K562 (cell line): ENCODE measurements around the gene TJP3. TPM values are rescaled to one million over a fixed set of nuclear protein-coding genes. Genes with fewer than 3 reads are reported as not detected.

Experiments used
- ATAC-seq: fragments of 200-7000 bp; cut with Tn5 transposase; 3 replicates; pipeline ENCODE4 v1.9.1; 2020; ENCODE audit warnings: moderate library complexity
- BruUV-seq: library from RNA; stranded (reverse); fragments of 400-500 nt; replicated peaks from 2 replicates; lab custom pipeline; 2021; lab: Mats Ljungman, UMichigan
- CTCF ChIA-PET: fragments of 300-600 bp; formaldehyde crosslinking; extraction: SDS; loops from one replicate; lab custom pipeline; 2021; ENCODE audit warnings: low intra/inter-chr PET ratio; lab: Yijun Ruan, JAX
- POLR2A ChIA-PET: fragments of 300-600, 350-650 bp; sonication (Branson Sonifier 250); formaldehyde crosslinking; extraction: SDS; loops from one replicate; lab custom pipeline; 2021; ENCODE audit warnings: antibody characterized with exemption, inconsistent platforms; lab: Yijun Ruan, JAX
- DNase-seq, 4 experiments: peaks; one replicate each; pipeline versions ENCODE4 v3.0.0 to v3.0.0-alpha.2; 2011 to 2018; ENCODE audit warnings: low spot score in 3 of 4, mixed read lengths in 3 of 4; ENCODE audit errors: extremely low read depth in 1 of 4
- FAIRE-seq: peaks from 2 replicates; lab custom pipeline; 2011; peaks lifted over from hg19 to GRCh38; lab: Jason Lieb, UNC
- H2AFZ ChIP-seq: 2 replicates; pipeline ENCODE4 v1.6.0; 2011; ENCODE audit warnings: low read depth, low read length, control low read depth, inconsistent platforms
- H3K27ac ChIP-seq: fragments of 200-600 bp; 3 replicates; pipeline ENCODE4 v1.8.0; 2011; ENCODE audit warnings: low read depth, mild to moderate bottlenecking, control low read depth, inconsistent platforms, low read length, moderate library complexity, mixed read lengths; ENCODE audit errors: extremely low read depth
- H3K27me3 ChIP-seq, 2 experiments: fragments of 300-600 bp in 1 of 2; 2 replicates in 1 of 2; 3 replicates in 1 of 2; pipeline versions ENCODE4 v1.6.0 to v1.8.0; 2011; ENCODE audit warnings: inconsistent platforms in 2 of 2, low read length in 2 of 2, mild to moderate bottlenecking in 1 of 2, mixed read lengths in 1 of 2, moderate library complexity in 1 of 2; ENCODE audit not compliant: control insufficient read depth in 2 of 2, insufficient read depth in 2 of 2
- H3K36me3 ChIP-seq: fragments of 300-600 bp; 3 replicates; pipeline ENCODE4 v1.8.0; 2011; ENCODE audit warnings: mild to moderate bottlenecking, low read length, inconsistent platforms; ENCODE audit not compliant: control insufficient read depth, insufficient read depth
- H3K4me1 ChIP-seq, 2 experiments: fragments of 200-600 bp in 1 of 2; replicated peaks in 1 of 2; 2 replicates in 1 of 2; 3 replicates in 1 of 2; pipeline versions ENCODE4 v1.5.1 to v1.8.0; 2011; ENCODE audit warnings: inconsistent platforms in 2 of 2, low read length in 2 of 2, mild to moderate bottlenecking in 1 of 2, mixed read lengths in 1 of 2, moderate library complexity in 1 of 2; ENCODE audit not compliant: control insufficient read depth in 2 of 2, insufficient read depth in 2 of 2
- H3K4me2 ChIP-seq: 2 replicates; pipeline ENCODE4 v1.6.1; 2011; ENCODE audit warnings: low read length, control low read depth, inconsistent platforms, mixed read lengths; ENCODE audit not compliant: insufficient read depth
- H3K4me3 ChIP-seq: fragments of 200-600 bp; sonication (generic), shearing (Covaris generic); 2 replicates; pipeline ENCODE4 v1.5.1; 2016; ENCODE audit warnings: control low read depth, inconsistent platforms
- H3K79me2 ChIP-seq: fragments of 200-600 bp; 3 replicates; pipeline ENCODE4 v1.8.0; 2011; ENCODE audit warnings: low read length, inconsistent platforms; ENCODE audit not compliant: control insufficient read depth, insufficient read depth
- H3K9ac ChIP-seq, 2 experiments: 2 replicates each; pipeline versions ENCODE4 v1.6.0 to v1.6.1; 2011; ENCODE audit warnings: low read depth in 2 of 2, low read length in 2 of 2, control low read depth in 1 of 2, inconsistent platforms in 1 of 2, mild to moderate bottlenecking in 1 of 2, mixed read lengths in 1 of 2; ENCODE audit not compliant: insufficient read depth in 1 of 2
- H3K9me1 ChIP-seq: one replicate; pipeline ENCODE4 v1.6.0; 2011; ENCODE audit warnings: inconsistent platforms, mild to moderate bottlenecking, low read length, moderate library complexity; ENCODE audit not compliant: control insufficient read depth, insufficient read depth
- H3K9me3 ChIP-seq: replicated peaks from 2 replicates; pipeline ENCODE4 v1.5.1; 2011; ENCODE audit warnings: low read depth, low read length, inconsistent platforms; ENCODE audit not compliant: control insufficient read depth, insufficient read depth
- H4K20me1 ChIP-seq: replicated peaks from 2 replicates; pipeline ENCODE4 v1.6.1; 2011; ENCODE audit warnings: low read length, inconsistent platforms, mixed read lengths; ENCODE audit not compliant: control insufficient read depth, insufficient read depth
- GABPA ChIP-seq: fragments of 200-800 bp; sonication (Bioruptor generic); conservative IDR thresholded peaks from 2 replicates; pipeline ENCODE4 v1.6.1; 2016; ENCODE audit warnings: low read depth, missing genetic modification characterization, missing compliant biosample characterization
- SMAD4 ChIP-seq: fragments of 250-450 bp; sonication (Bioruptor Pico); conservative IDR thresholded peaks from 2 replicates; pipeline ENCODE4 v1.8.0; 2021; ENCODE audit warnings: inconsistent platforms, mild to moderate bottlenecking, moderate library complexity
- TCF15 ChIP-seq: fragments of 250-450 bp; sonication (Bioruptor Pico); IDR thresholded peaks from 2 replicates; pipeline ENCODE4 v1.8.0; 2022; ENCODE audit warnings: moderate library complexity, mild to moderate bottlenecking, inconsistent platforms
- ZNF232 ChIP-seq: sonication (generic); formaldehyde crosslinking; IDR thresholded peaks from 2 replicates; pipeline ENCODE4 v1.8.0; 2022; ENCODE audit warnings: mild to moderate bottlenecking, missing genetic modification reagents
- WGBS: fragments of 100-300 bp; shearing (Covaris generic); methylation state at CpG from one replicate; pipeline ENCODE4 v1.1.6; 2016; ENCODE audit warnings: low coverage, mixed read lengths; ENCODE audit not compliant: insufficient coverage; ENCODE audit errors: missing lambda C conversion rate; 5-methylcytosine and 5-hydroxymethylcytosine counted together
- in situ Hi-C: fragments of 300-500 bp; cut with MboI; formaldehyde crosslinking; loops from 4 replicates; pipeline ENCODE4 v1.15.0; 2018; ENCODE audit warnings: inconsistent platforms, mixed read lengths
- intact Hi-C: fragments of 100-400 bp; cut with micrococcal nuclease; formaldehyde crosslinking; loops from 2 replicates; pipeline ENCODE4 v1.14.2; 2022
- polyA plus RNA-seq, 8 experiments: library from polyadenylated mRNA; depleted of rRNA in 4 of 8; stranded (reverse) in 5 of 8; unstranded in 3 of 8; fragments of >200 nt; fragmentation: Nextera tagmentation in 2 of 8; fragmentation: Illumina TruSeq in 1 of 8; extraction: Ambion mirVana in 2 of 8; extraction: Trizol in 1 of 8; gene quantifications; 2 replicates each; pipeline versions ENCODE4 v1.2.1 to v1.2.3, GENCODE V29; 2011 to 2014; ENCODE audit warnings: inconsistent platforms in 1 of 8, missing spikeins in 1 of 8
- total RNA-seq, 7 experiments: library from RNA; depleted of rRNA in 6 of 7; stranded (reverse); fragments of >200 nt in 6 of 7; fragmentation: Illumina TruSeq in 2 of 7; extraction: Trizol in 2 of 7; gene quantifications; 2 replicates each; pipeline versions ENCODE4 v1.2.1 to v1.2.3, GENCODE V29; 2011 to 2021; ENCODE audit warnings: low replicate concordance in 1 of 7
- TF ChIP-seq, protein P1 (sequence below): fragments of 450-650 bp; formaldehyde crosslinking; IDR thresholded peaks from 2 replicates; pipeline ENCODE4 v1.4.0; 2022; ENCODE audit warnings: missing genetic modification characterization
- TF ChIP-seq, protein P2 (sequence below): sonication (generic); formaldehyde crosslinking; IDR thresholded peaks from 2 replicates; pipeline ENCODE4 v1.8.1; 2023; ENCODE audit warnings: mild to moderate bottlenecking, missing genetic modification reagents

Gene TJP3
- total and polyA plus RNA-seq, 9 of the 15 experiments (the other 6 are each of a cell fraction or from before 2014, with no cell fraction given): 0.11 to 2.4 (median 0.57) TPM; not detected in 1

GRCh38 chr19:3773814-3774515 is 65.8 kb downstream of the TJP3 start:
- TF ChIP-seq, protein P1, sequence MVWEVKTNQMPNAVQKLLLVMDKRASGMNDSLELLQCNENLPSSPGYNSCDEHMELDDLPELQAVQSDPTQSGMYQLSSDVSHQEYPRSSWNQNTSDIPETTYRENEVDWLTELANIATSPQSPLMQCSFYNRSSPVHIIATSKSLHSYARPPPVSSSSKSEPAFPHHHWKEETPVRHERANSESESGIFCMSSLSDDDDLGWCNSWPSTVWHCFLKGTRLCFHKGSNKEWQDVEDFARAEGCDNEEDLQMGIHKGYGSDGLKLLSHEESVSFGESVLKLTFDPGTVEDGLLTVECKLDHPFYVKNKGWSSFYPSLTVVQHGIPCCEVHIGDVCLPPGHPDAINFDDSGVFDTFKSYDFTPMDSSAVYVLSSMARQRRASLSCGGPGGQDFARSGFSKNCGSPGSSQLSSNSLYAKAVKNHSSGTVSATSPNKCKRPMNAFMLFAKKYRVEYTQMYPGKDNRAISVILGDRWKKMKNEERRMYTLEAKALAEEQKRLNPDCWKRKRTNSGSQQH (CRISPR knock-in tag): no peak
- TF ChIP-seq GABPA (tag) (no peak), SMAD4 (CRISPR knock-in tag) (no peak), TCF15 (CRISPR knock-in tag) (no peak), ZNF232 (CRISPR knock-in tag) (no peak)
- TF ChIP-seq, protein P2, sequence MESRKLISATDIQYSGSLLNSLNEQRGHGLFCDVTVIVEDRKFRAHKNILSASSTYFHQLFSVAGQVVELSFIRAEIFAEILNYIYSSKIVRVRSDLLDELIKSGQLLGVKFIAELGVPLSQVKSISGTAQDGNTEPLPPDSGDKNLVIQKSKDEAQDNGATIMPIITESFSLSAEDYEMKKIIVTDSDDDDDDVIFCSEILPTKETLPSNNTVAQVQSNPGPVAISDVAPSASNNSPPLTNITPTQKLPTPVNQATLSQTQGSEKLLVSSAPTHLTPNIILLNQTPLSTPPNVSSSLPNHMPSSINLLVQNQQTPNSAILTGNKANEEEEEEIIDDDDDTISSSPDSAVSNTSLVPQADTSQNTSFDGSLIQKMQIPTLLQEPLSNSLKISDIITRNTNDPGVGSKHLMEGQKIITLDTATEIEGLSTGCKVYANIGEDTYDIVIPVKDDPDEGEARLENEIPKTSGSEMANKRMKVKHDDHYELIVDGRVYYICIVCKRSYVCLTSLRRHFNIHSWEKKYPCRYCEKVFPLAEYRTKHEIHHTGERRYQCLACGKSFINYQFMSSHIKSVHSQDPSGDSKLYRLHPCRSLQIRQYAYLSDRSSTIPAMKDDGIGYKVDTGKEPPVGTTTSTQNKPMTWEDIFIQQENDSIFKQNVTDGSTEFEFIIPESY (CRISPR knock-in tag): 0 out of 2 replicates have a peak, but pooled peaks have one; percentile 30
- Histone ChIP-seq H3K4me2 (no peak overlapping the region), H3K9me3 (no peaks in the 10 kb centered on the region), H3K36me3 (no peaks in the 10 kb centered on the region), H4K20me1 (no peaks in the 10 kb centered on the region), H2AFZ (no peak overlapping the region), H3K9ac (no peak overlapping the region), H3K27me3 (no peaks in the 10 kb centered on the region), H3K4me1 (peaks cover 0 to 46% of the 10 kb centered on the region in 2 experiments; a peak in 3 of 5 replicates), H3K4me3 (no peak overlapping the region), H3K27ac (no peak overlapping the region), H3K79me2 (no peaks in the 10 kb centered on the region), H3K9me1 (no peaks in the 10 kb centered on the region)
- ATAC-seq (no peak), DNase-seq (no peak), FAIRE-seq (peak; percentile 42)
- BruUV-seq: no TSS peak
- 39% methylated on average over 9 of the region's 12 CpGs for WGBS
- in situ Hi-C loops: no loop called here
- intact Hi-C loops: no loop called here
- CTCF ChIA-PET: no interaction called here
- POLR2A ChIA-PET: interaction anchor here (0.8 to 5.9 kb wide), 2 partner anchors 10 to 11 kb away, joined by 4 to 48 read pairs; partner anchors contain the start of genes APBA3 and MRPL54
